BJ (cell line): ENCODE measurements around the gene HPD. TPM values are rescaled to one million over a fixed set of nuclear protein-coding genes. Genes with fewer than 3 reads are reported as not detected.
"Not testable (repeated sequence)": the region's sequence is repeated elsewhere in the genome, so short reads cannot be mapped to it uniquely, and the experiment has no call there.

Source experiments
- CTCF ChIA-PET: fragments of 350-600 bp; formaldehyde crosslinking; extraction: SDS; loops from one replicate; lab custom pipeline; 2021; ENCODE audit warnings: antibody characterized with exemption, inconsistent platforms; lab: Yijun Ruan, JAX
- POLR2A ChIA-PET: fragments of 300-600 bp; sonication (Branson Sonifier 250); formaldehyde crosslinking; extraction: SDS; loops from one replicate; lab custom pipeline; 2021; ENCODE audit warnings: antibody characterized with exemption; lab: Charles Lee
- DNase-seq: peaks from one replicate; pipeline ENCODE4 v3.0.0-alpha.2; 2011; ENCODE audit warnings: low read depth
- H3K27me3 ChIP-seq: 2 replicates; pipeline ENCODE4 v1.6.0; 2011; ENCODE audit warnings: low read length; ENCODE audit not compliant: control insufficient read depth, insufficient read depth
- H3K36me3 ChIP-seq: 2 replicates; pipeline ENCODE4 v1.5.1; 2011; ENCODE audit warnings: low read length; ENCODE audit not compliant: control insufficient read depth, insufficient read depth
- H3K4me3 ChIP-seq: 2 replicates; pipeline ENCODE4 v1.5.1; 2011; ENCODE audit warnings: low read depth, mild to moderate bottlenecking, control low read depth, low read length
- polyA plus RNA-seq: library from polyadenylated mRNA; depleted of rRNA; stranded (reverse); fragments of >200 nt; gene quantifications from 2 replicates; pipeline ENCODE4 v1.2.3, GENCODE V29; 2011
- TF ChIP-seq, protein P1 (sequence below): IDR thresholded peaks from 2 replicates; pipeline ENCODE4 v1.5.1; 2011; ENCODE audit warnings: low read depth, mild to moderate bottlenecking, control low read depth, inconsistent platforms, low read length, moderate library complexity; ENCODE audit not compliant: insufficient read depth

The HPD gene
- polyA plus RNA-seq, 1 experiment = not detected

DNA sequence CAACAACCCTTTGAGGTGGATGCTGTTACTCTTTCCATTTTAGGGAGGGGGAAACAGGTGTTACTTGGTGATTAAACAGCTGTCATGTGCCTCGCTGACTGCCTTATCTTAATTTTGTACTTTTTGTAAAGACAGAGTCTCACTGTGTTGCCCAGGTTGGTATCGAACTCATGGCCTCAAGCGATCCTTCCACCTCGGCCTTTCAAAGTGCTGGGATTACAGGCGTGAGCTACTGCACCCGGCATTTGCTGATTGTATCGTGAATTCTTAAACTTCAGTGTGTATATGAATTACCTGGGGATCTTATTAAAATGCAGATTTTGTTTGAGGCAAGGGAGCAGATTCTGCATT is 30.6 kb upstream of the HPD start:
- ChIA-PET CTCF (interaction anchor here (0.6 to 7.0 kb wide), 6 partner anchors 11 to 107 kb away, joined by 4 to 64 read pairs (median 6); partner anchors contain the start of gene RHOF), POLR2A (no interaction called here)
- no peak for DNase-seq
- Histone ChIP-seq H3K36me3 (peaks cover 4% of the 10 kb centered on the region), H3K4me3 (peak overlapping the region; percentile 77), H3K27me3 (no peaks in the 10 kb centered on the region)
- TF ChIP-seq, protein P1, sequence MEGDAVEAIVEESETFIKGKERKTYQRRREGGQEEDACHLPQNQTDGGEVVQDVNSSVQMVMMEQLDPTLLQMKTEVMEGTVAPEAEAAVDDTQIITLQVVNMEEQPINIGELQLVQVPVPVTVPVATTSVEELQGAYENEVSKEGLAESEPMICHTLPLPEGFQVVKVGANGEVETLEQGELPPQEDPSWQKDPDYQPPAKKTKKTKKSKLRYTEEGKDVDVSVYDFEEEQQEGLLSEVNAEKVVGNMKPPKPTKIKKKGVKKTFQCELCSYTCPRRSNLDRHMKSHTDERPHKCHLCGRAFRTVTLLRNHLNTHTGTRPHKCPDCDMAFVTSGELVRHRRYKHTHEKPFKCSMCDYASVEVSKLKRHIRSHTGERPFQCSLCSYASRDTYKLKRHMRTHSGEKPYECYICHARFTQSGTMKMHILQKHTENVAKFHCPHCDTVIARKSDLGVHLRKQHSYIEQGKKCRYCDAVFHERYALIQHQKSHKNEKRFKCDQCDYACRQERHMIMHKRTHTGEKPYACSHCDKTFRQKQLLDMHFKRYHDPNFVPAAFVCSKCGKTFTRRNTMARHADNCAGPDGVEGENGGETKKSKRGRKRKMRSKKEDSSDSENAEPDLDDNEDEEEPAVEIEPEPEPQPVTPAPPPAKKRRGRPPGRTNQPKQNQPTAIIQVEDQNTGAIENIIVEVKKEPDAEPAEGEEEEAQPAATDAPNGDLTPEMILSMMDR = no peak

DNA sequence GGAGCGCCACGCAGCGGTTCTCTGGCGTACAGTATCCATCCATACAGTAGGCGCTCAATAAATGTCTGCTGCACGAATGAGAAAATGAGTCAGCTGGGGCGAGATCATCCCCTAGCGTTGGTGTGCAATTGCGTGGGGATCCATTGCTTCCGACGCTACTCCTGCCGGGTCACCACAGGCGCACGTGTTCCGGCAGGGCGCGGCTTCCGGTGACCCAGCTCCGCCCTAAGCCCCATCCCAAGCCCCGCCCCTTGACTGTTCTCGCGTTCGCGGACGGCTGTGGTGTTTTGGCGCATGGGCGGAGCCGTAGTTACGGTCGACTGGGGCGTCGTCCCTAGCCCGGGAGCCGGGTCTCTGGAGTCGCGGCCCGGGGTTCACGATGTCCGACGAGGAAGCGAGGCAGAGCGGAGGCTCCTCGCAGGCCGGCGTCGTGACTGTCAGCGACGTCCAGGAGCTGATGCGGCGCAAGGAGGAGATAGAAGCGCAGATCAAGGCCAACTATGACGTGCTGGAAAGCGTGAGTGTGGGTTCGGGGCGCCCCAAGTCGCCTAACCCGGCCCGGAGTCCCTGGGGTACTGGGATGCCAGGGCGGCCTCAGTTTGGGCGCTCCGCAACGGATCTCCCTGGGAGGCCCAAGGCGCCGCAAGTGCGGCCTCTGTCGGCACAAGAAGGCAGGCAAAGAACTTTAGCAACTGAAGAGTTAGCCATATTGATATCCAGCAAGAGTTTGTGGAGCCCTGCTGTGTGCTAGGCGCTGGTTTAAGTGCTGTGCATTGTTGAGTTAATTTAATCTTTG is 30.0 kb upstream of the HPD start, which contains the start of gene PSMD9:
Gene PSMD9 (plus strand): TSS at position 313 of the 796 bp plus-strand sequence. CDS start 67 bp downstream, at position 380.
- TF ChIP-seq, protein P1 = peak; percentile 89
- CTCF ChIA-PET = interaction anchor here (0.7 to 7.0 kb wide), 16 partner anchors 12 to 177 kb away, joined by 3 to 64 read pairs (median 4); partner anchors contain the start of genes RHOF and SETD1B
- peak; percentile 85 for DNase-seq
- Histone ChIP-seq H3K36me3 (peaks cover 4% of the 10 kb centered on the region), H3K27me3 (no peaks in the 10 kb centered on the region), H3K4me3 (peak within 1 kb of the TSS; percentile 77)
- POLR2A ChIA-PET = interaction anchor here (0.9 to 1.0 kb wide), 2 partner anchors 16 to 95 kb away, joined by 3 read pairs; no protein-coding TSS in a partner anchor

DNA sequence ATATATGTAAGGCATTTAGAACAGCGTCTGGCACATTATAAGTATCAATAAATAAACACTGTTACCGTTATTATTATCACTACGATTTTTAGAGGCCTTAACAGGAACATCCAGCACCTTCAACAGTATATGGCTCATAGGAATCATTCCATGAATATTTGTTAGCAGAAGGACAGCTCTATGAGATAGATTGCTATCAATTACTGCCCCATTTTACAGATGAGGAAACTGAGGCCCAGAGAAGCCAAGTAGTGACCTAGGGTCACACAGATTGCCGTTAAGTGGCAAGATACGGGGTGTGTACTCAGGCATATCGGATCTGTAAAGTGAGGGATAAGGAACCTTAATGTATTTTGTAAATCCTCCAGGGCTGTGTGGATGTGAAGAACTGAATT is 29.4 kb upstream of the HPD start:
- H3K4me3 ChIP-seq = peak overlapping the region; percentile 77
- H3K27me3 ChIP-seq = no peaks in the 10 kb centered on the region
- POLR2A ChIA-PET = interaction anchor here (0.9 to 1.0 kb wide), 2 partner anchors 15 to 94 kb away, joined by 3 read pairs; no protein-coding TSS in a partner anchor
- DNase-seq = no peak
- peaks cover 4% of the 10 kb centered on the region for H3K36me3 ChIP-seq
- CTCF ChIA-PET = interaction anchor here (0.7 to 7.0 kb wide), 16 partner anchors 13 to 176 kb away, joined by 3 to 64 read pairs (median 4); partner anchors contain the start of genes RHOF and SETD1B
- TF ChIP-seq, protein P1 = no peak

DNA sequence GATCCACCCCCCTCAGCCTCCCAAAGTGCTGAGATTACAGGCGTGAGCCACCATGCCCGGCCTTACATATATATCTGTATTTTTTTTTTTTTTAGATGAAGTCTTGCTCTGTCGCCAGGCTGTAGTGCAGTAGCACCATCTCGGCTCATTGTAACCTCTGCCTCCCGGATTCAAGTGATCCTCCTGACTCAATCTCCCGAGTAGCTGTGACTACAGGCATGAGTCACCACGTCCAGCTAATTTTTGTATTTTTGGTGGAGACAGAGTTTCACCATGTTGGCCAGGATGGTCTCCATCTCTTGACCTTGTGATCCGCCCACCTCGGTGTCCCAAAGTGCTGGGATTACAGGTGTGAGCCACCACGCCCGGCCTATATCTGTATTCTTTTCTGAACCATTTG is 26.5 kb upstream of the HPD start:
- H3K36me3 ChIP-seq, H3K27me3 ChIP-seq, DNase-seq, POLR2A ChIA-PET, H3K4me3 ChIP-seq: not testable (repeated sequence)
- CTCF ChIA-PET = interaction anchor here (5.4 kb wide), 1 partner anchor 90 kb away, joined by 64 read pairs; the partner anchor contains the start of gene RHOF

DNA sequence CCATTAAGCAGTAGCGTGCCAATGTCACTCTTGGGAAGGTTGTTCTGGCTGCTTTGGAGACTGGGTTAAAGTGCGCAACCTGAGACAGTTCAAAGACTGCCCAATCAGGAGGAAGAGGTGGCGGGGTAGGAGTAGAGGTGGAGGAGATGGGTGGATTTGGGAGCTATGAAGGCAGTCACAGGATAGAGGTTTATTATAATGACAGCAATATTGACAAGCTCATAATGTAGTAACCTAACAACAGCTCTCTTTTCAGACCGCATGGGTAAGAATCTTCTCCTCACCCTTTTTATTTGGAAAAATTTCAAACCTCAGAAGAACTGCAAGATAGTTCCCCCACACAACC is 24.6 kb upstream of the HPD start:
- no peaks in the 10 kb centered on the region for H3K36me3 ChIP-seq
- no peak overlapping the region for H3K4me3 ChIP-seq
- TF ChIP-seq, protein P1 = no peak
- no peak for DNase-seq
- CTCF ChIA-PET = interaction anchor here (0.6 to 1.0 kb wide), 4 partner anchors 25 to 384 kb away, joined by 3 read pairs; partner anchors contain the start of gene HPD
- POLR2A ChIA-PET = no interaction called here
- H3K27me3 ChIP-seq = no peaks in the 10 kb centered on the region

DNA sequence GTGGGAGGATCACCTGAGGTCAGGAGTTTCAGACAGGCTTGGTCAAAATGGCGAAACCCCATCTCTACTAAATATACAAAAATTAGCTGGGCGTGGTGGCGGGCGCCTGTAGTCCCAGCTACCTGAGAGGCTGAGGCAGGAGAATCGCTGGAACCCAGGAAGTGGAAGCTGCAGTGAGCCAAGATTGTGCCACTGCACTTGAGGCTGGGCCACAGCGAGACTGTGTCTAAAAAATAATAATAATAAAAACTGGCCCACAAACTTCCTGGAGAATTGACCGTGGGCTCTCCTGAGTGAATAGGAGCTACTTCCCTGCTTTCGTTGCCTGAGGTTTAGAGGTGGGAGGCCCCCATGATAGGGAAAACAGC is 17.4 kb upstream of the HPD start:
- H3K36me3 ChIP-seq, DNase-seq, H3K4me3 ChIP-seq, H3K27me3 ChIP-seq, POLR2A ChIA-PET: not testable (repeated sequence)
- CTCF ChIA-PET = interaction anchor here (0.6 kb wide), 1 partner anchor 230 kb away, joined by 3 read pairs; no protein-coding TSS in a partner anchor
